Kidney (tissue), 14 donors: Measurements from ENCODE around the gene TOP2A. TPM values are rescaled to one million over a fixed set of nuclear protein-coding genes. Genes with fewer than 3 reads are reported as not detected.

Source experiments
- DNase-seq, 5 donors: peaks; one replicate each; pipeline ENCODE4 v3.0.0-alpha.2; 2013 to 2020
- FAIRE-seq: peaks from 2 replicates; lab custom pipeline; 2012; peaks lifted over from hg19 to GRCh38; lab: Jason Lieb, UNC
- H3K27ac ChIP-seq, 2 donors: one replicate each; pipeline ENCODE4 v1.7.0; 2013; ENCODE audit warnings: low read depth in 2 of 2, low read length in 2 of 2, inconsistent platforms in 1 of 2
- H3K27me3 ChIP-seq: one replicate; pipeline ENCODE4 v1.7.1; 2013; ENCODE audit warnings: low read length, inconsistent platforms; ENCODE audit not compliant: control insufficient read depth, insufficient read depth
- H3K36me3 ChIP-seq, 3 donors: one replicate each; pipeline versions ENCODE4 v1.7.0 to v1.7.1; 2013; ENCODE audit warnings: low read length in 3 of 3, control low read depth in 1 of 3, inconsistent platforms in 1 of 3; ENCODE audit not compliant: insufficient read depth in 3 of 3, control insufficient read depth in 2 of 3
- H3K4me1 ChIP-seq, 3 donors: one replicate each; pipeline versions ENCODE4 v1.7.0 to v1.7.1; 2013; ENCODE audit warnings: low read length in 3 of 3, inconsistent platforms in 1 of 3, low read depth in 1 of 3; ENCODE audit not compliant: control insufficient read depth in 2 of 3, insufficient read depth in 2 of 3
- H3K4me3 ChIP-seq, 3 donors: one replicate each; pipeline versions ENCODE4 v1.7.0 to v1.8.1; 2013; ENCODE audit warnings: low read length in 3 of 3, control low read depth in 1 of 3, inconsistent platforms in 1 of 3
- H3K9ac ChIP-seq, 3 donors: one replicate each; pipeline versions ENCODE4 v1.7.0 to v1.7.1; 2013; ENCODE audit warnings: low read length in 3 of 3, control low read depth in 1 of 3, inconsistent platforms in 1 of 3
- H3K9me3 ChIP-seq, 3 donors: one replicate each; pipeline versions ENCODE4 v1.7.0 to v1.7.1; 2013; ENCODE audit warnings: low read length in 3 of 3, control low read depth in 1 of 3, inconsistent platforms in 1 of 3; ENCODE audit not compliant: control insufficient read depth in 2 of 3, insufficient read depth in 1 of 3
- intact Hi-C: fragments of 100-400 bp; cut with DNase I; formaldehyde crosslinking; loops from one replicate; pipeline ENCODE4 v1.11.1; 2022
- polyA plus RNA-seq: library from polyadenylated mRNA; stranded (reverse); fragments of 350-450 nt; fragmentation: Illumina TruSeq; extraction: RNeasy Lipid Tissue Mini Kit (QIAGEN cat#74804); gene quantifications from one replicate; pipeline ENCODE4 v1.2.3, GENCODE V29; 2014; ENCODE audit warnings: low read depth, low replicate concordance; ENCODE audit not compliant: insufficient read depth
- total RNA-seq: library from RNA; stranded (reverse); fragmentation: NEBNext Ultra II Directional; extraction: Animal tissue kit (Norgen Biotek cat#: 25700); gene quantifications from one replicate; pipeline ENCODE4 v1.2.1, GENCODE V29; 2021
- TF ChIP-seq, protein P1 (sequence below): IDR thresholded peaks from 3 replicates; pipeline ENCODE4 v1.5.1; 2012; ENCODE audit warnings: mild to moderate bottlenecking, moderate library complexity, borderline replicate concordance; ENCODE audit not compliant: insufficient read depth; ENCODE audit errors: extremely low read depth
- donor health status: control.
- donor health status: control.
- donor health status: control.
- donor health status: control.
- donor health status: control.
- donor health status: DM: yes; HTN: yes; CAD: no.
- donor health status: Normal renal cell carcinoma (clear cell type).

TOP2A gene
- total and polyA plus RNA-seq, 2 donors from 2014 or later, result 0.82 to 2.7 TPM

DNA sequence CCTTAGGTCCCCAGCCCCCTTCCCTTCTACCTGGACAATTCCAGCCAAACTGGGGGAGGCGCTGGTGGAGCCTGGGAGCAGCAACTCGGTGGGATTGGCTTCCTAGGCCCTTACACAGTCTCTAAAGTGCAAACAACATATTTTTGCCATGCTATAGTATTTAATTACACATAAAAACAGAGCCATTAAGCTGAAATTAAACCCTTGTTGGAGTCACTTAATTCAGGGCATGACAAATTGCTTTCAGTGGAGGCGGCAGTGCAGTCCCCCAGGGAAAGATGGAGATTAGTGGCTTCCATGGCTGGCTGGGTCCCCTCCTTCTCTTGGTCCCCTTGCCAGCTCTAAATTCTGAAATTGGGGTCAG is 42.9 kb upstream of the TOP2A start:
- intact Hi-C loops, result no loop called here

DNA sequence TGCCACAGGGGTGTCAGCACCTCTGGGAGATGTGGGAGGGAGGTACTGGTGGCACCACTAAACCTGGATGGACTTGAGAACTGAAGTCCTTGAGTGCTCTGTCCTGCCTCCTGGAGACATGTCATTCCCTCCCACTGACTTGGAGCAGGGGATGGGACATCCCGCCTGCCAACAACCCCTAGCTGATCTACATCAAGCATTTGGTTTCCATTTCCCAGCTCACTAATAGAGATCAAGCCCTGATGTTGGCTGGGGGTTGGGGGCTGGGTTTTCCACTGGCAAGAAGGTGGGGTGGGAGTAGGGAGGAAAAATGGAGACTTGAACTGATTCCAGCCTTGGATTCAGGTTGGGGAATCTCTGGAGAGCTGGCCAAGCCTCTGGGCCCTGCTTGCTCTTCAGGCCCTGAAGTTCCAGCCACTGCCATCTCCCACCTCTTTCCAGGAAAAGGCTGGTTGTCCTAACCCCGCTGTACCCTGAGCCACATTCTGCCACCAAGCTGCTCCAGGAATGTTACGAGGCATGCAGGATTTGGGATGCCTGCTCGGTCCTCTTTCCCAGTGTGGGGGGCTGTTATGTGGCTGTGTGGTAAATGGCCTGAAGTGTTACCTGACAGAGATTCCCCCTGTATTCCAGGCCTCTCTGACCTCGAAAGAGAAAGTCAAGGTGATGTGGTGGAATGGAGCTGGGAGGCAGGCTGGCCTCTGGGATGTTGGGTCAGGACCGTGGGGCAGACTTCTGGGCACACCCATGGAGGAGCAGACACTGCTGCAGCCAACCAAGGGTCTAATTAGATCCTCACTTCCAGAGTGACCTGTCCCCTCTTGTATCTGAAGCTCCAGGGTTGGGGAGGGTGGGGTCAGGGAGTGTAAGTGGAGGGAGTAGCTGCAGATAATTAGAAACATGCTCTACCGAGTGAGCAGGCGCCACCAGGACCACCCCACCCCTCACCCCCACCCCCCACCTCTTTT is 42.2 kb upstream of the TOP2A start:
- intact Hi-C loops, result no loop called here
- DNase-seq (peak in 1 of 5 donors; percentile 83), FAIRE-seq (no peak)
- no peak overlapping the region for H3K9ac ChIP-seq
- H3K4me3 ChIP-seq, result no peak overlapping the region
- peaks cover 0 to 19% (median 14%) of the 10 kb centered on the region in 3 donors for H3K36me3 ChIP-seq
- no peak overlapping the region for H3K27ac ChIP-seq
- peaks cover 11 to 50% (median 49%) of the 10 kb centered on the region in 3 donors for H3K4me1 ChIP-seq
- H3K27me3 ChIP-seq, result no peaks in the 10 kb centered on the region
- no peaks in the 10 kb centered on the region for H3K9me3 ChIP-seq
- TF ChIP-seq, protein P1, sequence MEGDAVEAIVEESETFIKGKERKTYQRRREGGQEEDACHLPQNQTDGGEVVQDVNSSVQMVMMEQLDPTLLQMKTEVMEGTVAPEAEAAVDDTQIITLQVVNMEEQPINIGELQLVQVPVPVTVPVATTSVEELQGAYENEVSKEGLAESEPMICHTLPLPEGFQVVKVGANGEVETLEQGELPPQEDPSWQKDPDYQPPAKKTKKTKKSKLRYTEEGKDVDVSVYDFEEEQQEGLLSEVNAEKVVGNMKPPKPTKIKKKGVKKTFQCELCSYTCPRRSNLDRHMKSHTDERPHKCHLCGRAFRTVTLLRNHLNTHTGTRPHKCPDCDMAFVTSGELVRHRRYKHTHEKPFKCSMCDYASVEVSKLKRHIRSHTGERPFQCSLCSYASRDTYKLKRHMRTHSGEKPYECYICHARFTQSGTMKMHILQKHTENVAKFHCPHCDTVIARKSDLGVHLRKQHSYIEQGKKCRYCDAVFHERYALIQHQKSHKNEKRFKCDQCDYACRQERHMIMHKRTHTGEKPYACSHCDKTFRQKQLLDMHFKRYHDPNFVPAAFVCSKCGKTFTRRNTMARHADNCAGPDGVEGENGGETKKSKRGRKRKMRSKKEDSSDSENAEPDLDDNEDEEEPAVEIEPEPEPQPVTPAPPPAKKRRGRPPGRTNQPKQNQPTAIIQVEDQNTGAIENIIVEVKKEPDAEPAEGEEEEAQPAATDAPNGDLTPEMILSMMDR, result no peak

More for the DNA sequence above, 42.9 kb upstream of the TOP2A start:
- DNase-seq, result peak in 3 of 5 donors; percentile 81 to 84 (median 83)
- Histone ChIP-seq H3K36me3 (peaks cover 0 to 19% (median 14%) of the 10 kb centered on the region in 3 donors), H3K4me1 (peaks cover 11 to 50% (median 49%) of the 10 kb centered on the region in 3 donors), H3K27me3 (no peaks in the 10 kb centered on the region), H3K9ac (no peak overlapping the region), H3K4me3 (no peak overlapping the region), H3K27ac (no peak overlapping the region), H3K9me3 (no peaks in the 10 kb centered on the region)
- FAIRE-seq, result no peak
- TF ChIP-seq, protein P1, result no peak

DNA sequence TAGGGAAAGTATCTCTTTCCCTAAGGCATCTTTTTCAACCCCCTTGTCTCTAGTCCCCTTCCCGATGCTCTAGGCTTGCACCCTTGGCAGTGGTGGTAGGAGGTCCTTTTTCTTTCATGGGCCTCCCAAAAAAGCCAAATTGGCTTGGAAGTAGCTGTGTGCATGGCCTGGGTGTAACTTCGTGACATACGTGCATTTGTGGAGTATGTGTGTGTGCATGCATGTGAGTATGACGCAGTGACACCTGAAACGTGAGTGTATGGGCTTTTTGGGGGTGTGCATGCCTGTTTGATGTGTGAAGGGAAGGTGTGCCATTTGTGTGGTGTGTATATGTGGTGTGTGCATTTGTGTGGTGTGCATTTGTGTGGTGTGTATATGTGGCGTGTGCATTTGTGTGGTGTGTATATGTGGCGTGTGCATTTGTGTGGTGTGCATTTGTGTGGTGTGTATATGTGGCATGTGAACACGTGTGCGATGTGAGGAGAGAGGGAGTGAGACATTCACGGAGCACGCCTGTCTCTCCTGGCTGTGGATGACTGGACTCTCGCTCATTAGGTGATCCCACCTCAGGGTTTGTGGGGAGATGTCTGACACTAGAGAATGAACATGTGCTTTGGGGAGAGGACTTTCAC is 41.3 kb upstream of the TOP2A start:
- peaks cover 11 to 50% (median 49%) of the 10 kb centered on the region in 3 donors for H3K4me1 ChIP-seq
- no peak overlapping the region for H3K9ac ChIP-seq
- TF ChIP-seq, protein P1, result no peak
- intact Hi-C loops, result no loop called here
- no peaks in the 10 kb centered on the region for H3K9me3 ChIP-seq
- DNase-seq (peak in 2 of 5 donors; percentile 7 to 28), FAIRE-seq (no peak)
- no peaks in the 10 kb centered on the region for H3K27me3 ChIP-seq
- peaks cover 0 to 27% (median 14%) of the 10 kb centered on the region in 3 donors for H3K36me3 ChIP-seq
- no peak overlapping the region for H3K27ac ChIP-seq
- H3K4me3 ChIP-seq, result no peak overlapping the region
